Retinal pigment epithelial cell (primary cell): ENCODE measurements around the gene CD9.

Source experiments
- DNase-seq: peaks from one replicate; pipeline ENCODE4 v3.0.0-alpha.2; 2010; ENCODE audit warnings: low read depth
- H3K4me3 ChIP-seq: 2 replicates; pipeline ENCODE4 v1.5.1; 2011; ENCODE audit warnings: mild to moderate bottlenecking, low read length, control low read depth, moderate library complexity
- CTCF ChIP-seq: conservative IDR thresholded peaks from 2 replicates; pipeline ENCODE4 v1.5.1; 2011; ENCODE audit warnings: low read depth, low read length, control low read depth, inconsistent platforms

Gene CD9

GRCh38 chr12:6262211-6262610 is 62.0 kb downstream of the CD9 start:
- H3K4me3 ChIP-seq: no peak overlapping the region
- no peak for TF ChIP-seq CTCF

GRCh38 chr12:6262623-6263022 is 62.4 kb downstream of the CD9 start:
- no peak for TF ChIP-seq CTCF
- DNase-seq: no peak
- no peak overlapping the region for H3K4me3 ChIP-seq

More at GRCh38 chr12:6262211-6262610, 62.0 kb downstream of the CD9 start:
- no peak for DNase-seq

GRCh38 chr12:6263931-6264330 is 63.7 kb downstream of the CD9 start:
- DNase-seq: no peak
- no peak for TF ChIP-seq CTCF
- no peak overlapping the region for H3K4me3 ChIP-seq

- no peak for TF ChIP-seq CTCF
- no peak for DNase-seq
These were observed 64.3 kb downstream of the CD9 start for GRCh38 chr12:6264402-6265037.

GRCh38 chr12:6265038-6265405 is 64.8 kb downstream of the CD9 start:
- TF ChIP-seq CTCF: no peak
- no peak for DNase-seq
- H3K4me3 ChIP-seq: no peak overlapping the region

More at GRCh38 chr12:6264402-6265037, 64.3 kb downstream of the CD9 start:
- no peak overlapping the region for H3K4me3 ChIP-seq

GRCh38 chr12:6266541-6266966 is 66.4 kb downstream of the CD9 start:
- no peak for DNase-seq
- no peak overlapping the region for H3K4me3 ChIP-seq
- TF ChIP-seq CTCF: no peak

GRCh38 chr12:6266971-6267721 is 66.9 kb downstream of the CD9 start:
- no peak overlapping the region for H3K4me3 ChIP-seq
- TF ChIP-seq CTCF: no peak
- no peak for DNase-seq
